Neuron (in vitro differentiated cells): Measurements from ENCODE around the gene MVB12B.
"Not testable (repeated sequence)": the region's sequence is repeated elsewhere in the genome, so short reads cannot be mapped to it uniquely, and the experiment has no call there.

Experiments used
- H2AFZ ChIP-seq: one replicate; pipeline ENCODE4 v1.6.1; 2013; ENCODE audit warnings: low read depth, mild to moderate bottlenecking, inconsistent platforms, low read length, moderate library complexity
- H3K27me3 ChIP-seq: one replicate; pipeline ENCODE4 v1.6.1; 2013; ENCODE audit warnings: low read length; ENCODE audit not compliant: insufficient read depth
- H3K36me3 ChIP-seq: one replicate; pipeline ENCODE4 v1.6.1; 2013; ENCODE audit warnings: low read length; ENCODE audit not compliant: insufficient read depth
- H3K4me1 ChIP-seq: one replicate; pipeline ENCODE4 v1.6.1; 2013; ENCODE audit warnings: low read length; ENCODE audit not compliant: insufficient read depth
- H3K4me3 ChIP-seq: 2 replicates; pipeline ENCODE4 v1.5.1; 2013; ENCODE audit warnings: mild to moderate bottlenecking, low read length, moderate library complexity
- H3K9me3 ChIP-seq: one replicate; pipeline ENCODE4 v1.6.1; 2013; ENCODE audit warnings: low read length

The MVB12B gene, protein sequence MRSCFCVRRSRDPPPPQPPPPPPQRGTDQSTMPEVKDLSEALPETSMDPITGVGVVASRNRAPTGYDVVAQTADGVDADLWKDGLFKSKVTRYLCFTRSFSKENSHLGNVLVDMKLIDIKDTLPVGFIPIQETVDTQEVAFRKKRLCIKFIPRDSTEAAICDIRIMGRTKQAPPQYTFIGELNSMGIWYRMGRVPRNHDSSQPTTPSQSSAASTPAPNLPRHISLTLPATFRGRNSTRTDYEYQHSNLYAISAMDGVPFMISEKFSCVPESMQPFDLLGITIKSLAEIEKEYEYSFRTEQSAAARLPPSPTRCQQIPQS

DNA sequence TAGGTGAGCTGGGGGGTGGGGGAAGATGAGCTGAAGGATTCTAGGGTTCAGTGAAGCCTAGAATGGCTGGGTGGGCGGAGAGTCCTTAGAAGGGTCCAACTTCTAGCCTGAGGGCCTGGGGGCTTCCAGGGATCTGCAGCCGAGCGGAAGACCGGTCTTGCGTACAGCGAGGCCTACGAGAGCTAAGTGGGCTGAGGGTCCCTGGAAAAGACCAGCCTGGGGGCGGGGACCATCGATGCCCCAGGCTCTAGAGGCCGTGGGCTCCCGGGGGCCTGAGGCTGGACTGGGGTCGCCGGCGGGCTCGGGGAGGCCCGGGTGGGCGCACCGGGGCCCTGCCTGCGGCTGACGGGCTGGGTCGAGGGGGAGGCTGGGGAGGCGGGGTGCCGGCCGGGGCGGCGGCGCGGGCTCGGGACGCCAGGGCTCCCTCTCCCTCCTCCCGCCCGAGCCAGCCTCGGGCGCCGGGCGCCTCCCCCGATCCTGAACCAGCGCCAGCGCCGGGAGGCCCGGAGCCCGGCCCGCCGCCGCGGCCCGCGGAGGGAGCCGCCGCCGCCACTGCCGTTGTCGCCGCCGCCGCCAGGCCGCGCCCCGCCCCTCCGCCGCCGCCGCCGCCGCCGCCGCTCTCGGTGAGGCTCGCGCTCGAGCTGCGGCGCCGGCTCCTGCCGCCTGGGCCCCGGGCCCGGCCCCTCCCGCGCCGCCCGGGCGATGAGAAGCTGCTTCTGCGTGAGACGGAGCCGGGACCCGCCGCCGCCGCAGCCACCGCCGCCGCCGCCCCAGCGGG, at the start of gene MVB12B:
Gene MVB12B (plus strand): TSS at position 602 of the 778 bp plus-strand sequence. CDS start 101 bp downstream, at position 703.
- Histone ChIP-seq H3K27me3 (no peaks in the 10 kb centered on the region), H3K9me3 (no peaks in the 10 kb centered on the region), H3K36me3 (no peaks in the 10 kb centered on the region), H3K4me3 (peak within 1 kb of the TSS; percentile 78), H2AFZ (peak within 1 kb of the TSS; percentile 6), H3K4me1 (peaks cover 16% of the 10 kb centered on the region)

DNA sequence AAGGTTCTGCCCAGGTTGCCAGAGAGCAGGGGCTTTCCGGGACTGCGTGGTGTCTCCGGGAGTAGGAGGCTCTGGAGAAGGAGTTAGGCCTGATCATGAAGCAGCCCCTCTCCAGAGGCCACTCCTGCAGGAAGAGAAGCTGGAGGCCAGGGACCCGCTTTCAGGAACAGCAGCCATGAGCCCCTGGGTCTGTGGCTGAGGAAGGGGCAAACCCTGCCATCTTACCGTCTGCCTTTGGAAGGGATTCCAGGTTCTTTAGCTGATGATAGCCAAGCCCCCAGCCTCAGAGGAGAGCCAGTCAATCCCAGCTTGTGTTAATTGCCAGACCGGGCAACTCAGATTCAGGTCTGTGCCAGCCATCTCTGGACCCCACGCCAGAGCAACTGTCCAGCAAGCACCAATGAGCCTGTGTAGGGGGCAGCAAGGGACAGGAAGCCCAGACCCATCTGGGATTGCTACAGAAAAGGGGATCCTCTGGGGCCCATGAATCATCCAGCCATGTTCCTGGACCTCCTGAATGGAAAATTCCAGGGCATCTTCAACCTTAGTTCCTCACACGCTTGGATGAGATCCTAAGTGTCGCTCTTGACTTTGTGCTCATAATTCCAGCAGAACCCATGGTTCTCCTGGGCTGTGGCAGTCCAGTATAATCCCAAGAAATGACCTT, 42.7 kb upstream of the MVB12B start:
- Histone ChIP-seq H3K4me1 (peaks cover 4% of the 10 kb centered on the region), H3K4me3 (no peak overlapping the region), H2AFZ (no peak overlapping the region), H3K9me3 (no peaks in the 10 kb centered on the region), H3K36me3 (no peaks in the 10 kb centered on the region), H3K27me3 (no peaks in the 10 kb centered on the region)

DNA sequence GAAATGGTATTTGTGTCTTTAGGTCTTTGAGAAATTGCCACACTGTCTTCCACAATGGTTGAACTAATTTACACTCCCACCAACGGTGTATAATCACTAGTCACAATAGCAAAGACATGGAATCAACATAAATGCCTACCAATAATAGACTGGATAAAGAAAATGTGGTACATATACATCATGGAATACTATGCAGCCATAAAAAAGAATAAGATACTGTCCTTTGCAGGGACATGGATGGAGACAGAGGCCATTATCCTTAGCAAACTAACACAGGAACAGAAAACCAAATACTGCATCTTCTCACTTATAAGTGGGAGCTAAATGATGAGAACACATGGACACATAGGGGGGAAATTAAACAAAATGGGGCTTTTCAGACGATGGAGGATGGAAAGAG, 41.0 kb upstream of the MVB12B start:
- H3K9me3 ChIP-seq, H3K27me3 ChIP-seq, H3K4me3 ChIP-seq, H2AFZ ChIP-seq, H3K36me3 ChIP-seq, H3K4me1 ChIP-seq: not testable (repeated sequence)

DNA sequence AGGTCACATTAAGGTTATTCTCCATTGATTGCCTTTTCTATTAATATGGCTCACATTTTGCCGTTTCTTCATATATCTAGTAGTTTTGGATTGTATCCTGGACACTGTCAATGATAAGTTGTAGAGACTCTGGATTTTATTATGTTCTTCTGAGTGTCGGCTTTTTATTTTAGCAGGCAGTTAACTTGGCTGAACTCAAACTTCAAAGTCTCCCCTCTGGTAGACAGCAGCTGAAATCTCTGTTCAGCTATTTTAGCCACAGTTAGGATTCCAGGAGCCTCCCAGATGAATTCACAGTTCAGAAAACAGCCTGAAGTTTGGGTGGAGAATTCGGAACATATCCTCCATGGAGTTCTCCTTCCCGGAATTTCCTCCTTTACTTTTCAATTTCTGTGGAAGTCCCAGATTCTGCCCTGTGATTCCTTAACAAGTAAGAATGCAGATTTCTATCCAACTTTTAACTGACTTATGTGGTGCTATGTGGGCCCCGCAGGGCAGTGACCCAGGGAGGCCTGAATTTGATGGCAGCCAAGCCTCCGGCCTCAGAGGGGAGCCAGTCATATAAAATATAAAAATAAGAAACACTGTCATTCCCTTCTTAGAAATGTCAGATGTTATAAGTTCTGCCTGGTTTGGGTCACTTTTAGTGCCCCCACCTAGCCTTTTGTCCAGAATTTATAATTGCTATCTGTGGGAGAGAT, 39.3 kb upstream of the MVB12B start:
- no peaks in the 10 kb centered on the region for H3K27me3 ChIP-seq
- H2AFZ ChIP-seq, result no peak overlapping the region
- no peak overlapping the region for H3K4me3 ChIP-seq
- no peaks in the 10 kb centered on the region for H3K36me3 ChIP-seq
- peaks cover 2% of the 10 kb centered on the region for H3K4me1 ChIP-seq
- no peaks in the 10 kb centered on the region for H3K9me3 ChIP-seq

DNA sequence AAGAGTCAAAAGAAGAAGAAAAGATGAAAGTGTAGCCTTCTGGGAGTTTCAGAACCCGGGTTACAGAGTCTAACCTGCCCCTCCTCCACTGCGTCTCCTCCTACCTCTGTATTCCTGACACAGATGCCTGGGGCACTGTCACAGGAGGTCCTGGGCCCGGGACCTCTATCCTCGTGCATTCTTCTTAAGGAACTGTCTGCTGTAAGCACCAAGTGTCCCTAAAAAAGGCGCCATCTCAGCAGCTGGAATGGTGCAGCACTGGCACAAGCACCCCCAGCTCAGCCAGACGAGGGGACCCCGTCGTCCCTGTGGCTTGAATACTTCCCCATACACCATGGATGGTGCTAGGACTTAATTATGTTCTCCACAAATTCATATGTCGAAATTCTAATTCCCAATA, 35.8 kb upstream of the MVB12B start:
- Histone ChIP-seq H3K36me3 (no peaks in the 10 kb centered on the region), H3K9me3 (no peaks in the 10 kb centered on the region), H3K4me1 (no peaks in the 10 kb centered on the region), H2AFZ (no peak overlapping the region), H3K4me3 (no peak overlapping the region), H3K27me3 (no peaks in the 10 kb centered on the region)

DNA sequence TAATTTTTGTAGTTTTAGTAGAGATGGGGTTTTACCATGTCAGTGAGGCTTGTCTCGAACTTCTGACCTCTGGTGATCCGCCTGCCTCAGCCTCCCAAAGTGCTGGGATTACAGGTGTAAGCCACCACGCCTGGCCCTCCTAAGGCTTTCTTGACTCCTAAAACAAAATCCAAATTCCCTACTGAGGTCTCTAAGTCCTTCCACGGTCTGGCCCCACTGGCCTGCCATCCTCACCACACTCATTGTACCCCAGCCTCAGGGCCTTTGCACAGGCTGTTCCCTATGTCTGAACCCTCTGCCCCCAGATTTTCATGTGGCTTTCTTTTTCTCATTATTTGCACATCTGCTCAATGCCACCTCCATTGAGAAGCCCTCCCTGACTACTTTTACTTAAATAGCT, 34.7 kb upstream of the MVB12B start:
- Histone ChIP-seq H3K4me1 (no peaks in the 10 kb centered on the region), H3K4me3 (no peak overlapping the region), H3K27me3 (no peaks in the 10 kb centered on the region), H3K36me3 (no peaks in the 10 kb centered on the region), H2AFZ (no peak overlapping the region), H3K9me3 (no peaks in the 10 kb centered on the region)

DNA sequence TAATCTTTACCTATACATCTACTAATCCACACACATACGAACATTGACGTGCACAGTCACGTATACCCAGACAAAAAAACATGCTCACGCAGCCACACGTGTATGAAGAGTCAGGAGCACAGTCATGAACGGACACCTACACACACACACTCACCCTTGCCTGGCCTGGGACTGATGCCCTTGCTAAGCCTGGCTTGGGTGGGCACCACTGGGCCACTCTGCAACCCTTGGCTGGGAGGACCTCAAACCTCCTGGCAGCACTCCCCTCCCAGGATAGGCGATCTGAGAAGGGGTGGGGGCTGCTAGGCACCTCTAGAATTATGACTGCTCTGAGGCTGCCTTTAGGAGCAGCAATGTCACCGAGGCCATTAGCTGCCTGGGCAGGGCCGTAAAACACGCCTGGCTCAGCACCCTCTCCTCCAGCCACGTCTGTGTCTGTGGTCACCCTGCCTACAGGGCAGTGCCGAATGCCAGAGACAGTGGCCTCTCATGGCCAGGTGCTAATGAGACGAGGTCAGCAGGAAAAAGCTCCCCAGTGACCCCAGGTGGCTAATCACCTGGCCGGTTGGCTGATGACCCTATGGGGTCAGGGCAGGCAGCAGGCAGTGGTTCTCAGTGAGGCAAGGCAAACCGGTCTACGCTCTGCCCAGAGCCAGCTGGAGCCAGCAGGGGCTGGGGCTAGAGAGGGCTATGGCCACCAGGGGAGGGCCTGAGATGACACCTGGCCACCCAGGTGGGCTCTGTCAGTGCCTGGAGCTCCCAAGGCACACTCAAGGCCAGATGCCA, 33.7 kb upstream of the MVB12B start:
- H3K4me3 ChIP-seq, result no peak overlapping the region
- no peaks in the 10 kb centered on the region for H3K36me3 ChIP-seq
- peaks cover 2% of the 10 kb centered on the region for H3K4me1 ChIP-seq
- H2AFZ ChIP-seq, result no peak overlapping the region
- no peaks in the 10 kb centered on the region for H3K9me3 ChIP-seq
- no peaks in the 10 kb centered on the region for H3K27me3 ChIP-seq

DNA sequence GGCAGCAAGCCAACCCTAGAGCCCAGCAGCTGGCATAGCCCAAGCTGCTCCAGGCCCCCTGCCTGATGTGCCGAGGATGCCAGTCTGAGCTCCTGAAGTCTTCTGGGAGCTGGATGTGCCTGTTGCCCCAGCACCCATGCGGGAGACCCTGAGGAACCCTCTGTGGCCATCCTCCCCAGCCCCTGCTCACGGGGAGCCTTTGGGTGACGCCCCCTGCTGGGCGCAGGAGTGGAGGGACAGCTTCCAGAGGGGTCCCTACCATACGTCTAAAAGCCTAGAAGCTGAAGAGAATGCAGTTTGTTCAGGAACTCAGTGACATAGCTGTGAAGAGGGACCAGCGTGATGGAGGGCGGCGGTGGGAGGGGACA, 33.1 kb upstream of the MVB12B start:
- Histone ChIP-seq H2AFZ (no peak overlapping the region), H3K4me1 (peaks cover 8% of the 10 kb centered on the region), H3K4me3 (no peak overlapping the region), H3K27me3 (no peaks in the 10 kb centered on the region), H3K36me3 (no peaks in the 10 kb centered on the region), H3K9me3 (no peaks in the 10 kb centered on the region)

DNA sequence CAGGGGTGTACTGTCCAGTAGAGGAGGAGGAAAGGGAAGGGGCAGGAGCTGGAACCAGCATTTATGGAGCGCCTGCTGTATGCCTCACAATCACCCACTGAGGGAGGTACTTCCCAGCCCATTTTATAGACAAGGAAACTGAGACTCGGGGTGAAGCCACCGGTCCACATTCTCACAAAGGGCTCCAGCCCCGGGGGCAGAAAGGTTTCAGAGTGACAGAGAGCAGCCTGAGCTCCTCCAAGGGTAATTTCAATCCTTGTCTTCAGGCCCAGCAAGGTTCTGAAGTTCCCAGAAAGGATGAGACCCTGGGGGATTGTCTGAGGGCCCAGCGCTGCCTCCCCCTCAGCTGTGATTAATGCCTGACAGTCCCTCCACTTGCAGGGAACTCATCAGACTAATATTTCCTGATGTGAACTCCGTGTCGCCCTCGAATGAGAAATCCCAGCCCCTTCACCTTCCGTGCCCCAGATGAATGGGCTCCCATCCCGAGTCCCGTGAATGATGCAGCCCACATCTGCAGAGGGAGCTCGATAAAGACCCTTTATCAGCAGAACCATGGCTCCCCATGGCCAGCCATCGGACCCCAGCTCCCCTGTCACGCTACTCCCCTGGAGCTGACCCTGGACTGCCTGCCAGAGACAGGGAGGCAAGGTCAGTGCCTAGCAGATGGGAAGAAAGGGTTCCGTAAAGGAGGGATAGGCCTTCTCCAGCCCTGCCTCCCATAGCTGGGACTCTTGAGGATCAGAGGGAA, 32.1 kb upstream of the MVB12B start:
- Histone ChIP-seq H3K4me1 (peaks cover 9% of the 10 kb centered on the region), H2AFZ (no peak overlapping the region), H3K27me3 (no peaks in the 10 kb centered on the region), H3K4me3 (no peak overlapping the region), H3K36me3 (no peaks in the 10 kb centered on the region), H3K9me3 (no peaks in the 10 kb centered on the region)

DNA sequence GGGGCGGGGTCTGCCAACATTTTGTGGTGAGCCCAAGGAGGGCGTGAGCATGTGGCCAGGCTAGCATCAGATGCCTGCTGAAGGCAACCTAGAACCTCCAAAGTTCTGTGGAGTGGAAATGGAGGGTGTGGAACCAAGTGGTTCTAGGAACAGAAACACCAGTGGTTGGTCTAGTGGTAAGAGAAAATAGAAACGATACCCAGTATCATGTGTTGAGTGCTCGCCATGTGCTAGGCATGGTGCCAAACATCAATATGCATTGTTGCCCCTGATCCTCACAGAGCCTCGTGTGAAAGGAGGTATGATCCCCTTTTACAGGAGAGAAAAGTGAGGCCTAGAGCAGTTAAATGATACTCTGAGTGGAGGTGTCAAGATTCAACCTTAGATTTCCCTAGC, 31.5 kb upstream of the MVB12B start:
- no peak overlapping the region for H3K4me3 ChIP-seq
- H3K27me3 ChIP-seq, result no peaks in the 10 kb centered on the region
- H2AFZ ChIP-seq, result no peak overlapping the region
- peaks cover 9% of the 10 kb centered on the region for H3K4me1 ChIP-seq
- no peaks in the 10 kb centered on the region for H3K9me3 ChIP-seq
- H3K36me3 ChIP-seq, result no peaks in the 10 kb centered on the region

DNA sequence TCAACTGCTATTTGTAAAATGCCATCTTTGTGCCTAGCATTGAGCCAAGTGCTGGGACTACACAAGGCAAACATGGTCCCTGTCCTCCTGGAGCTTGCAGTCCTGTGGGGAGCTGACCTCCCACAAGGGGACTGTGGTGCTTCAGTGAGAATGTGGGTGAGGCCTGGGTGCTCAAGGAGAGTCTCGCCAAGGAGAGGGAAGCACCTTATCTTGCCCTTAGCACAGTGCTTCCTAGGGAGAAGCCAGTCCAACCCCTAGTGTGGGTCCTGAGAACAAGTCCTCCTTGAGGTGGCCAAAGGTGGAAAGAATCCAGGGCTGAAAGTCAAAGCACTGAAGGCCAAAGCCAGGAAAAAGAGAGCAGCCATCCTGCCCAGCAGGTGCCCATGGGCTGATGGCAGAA, 31.1 kb upstream of the MVB12B start:
- Histone ChIP-seq H2AFZ (no peak overlapping the region), H3K36me3 (no peaks in the 10 kb centered on the region), H3K4me1 (peaks cover 9% of the 10 kb centered on the region), H3K27me3 (no peaks in the 10 kb centered on the region), H3K9me3 (no peaks in the 10 kb centered on the region), H3K4me3 (no peak overlapping the region)
